ENCODE measurements around the gene SLC38A3. TPM values are rescaled to one million over a fixed set of nuclear protein-coding genes. Genes with fewer than 3 reads are reported as not detected.
"Not testable (repeated sequence)": the region's sequence is repeated elsewhere in the genome, so short reads cannot be mapped to it uniquely, and the experiment has no call there.

Gene SLC38A3
- total RNA-seq, 1 donor from 2014 or later = not detected

GRCh38 chr3:50210510-50211367 is 5.7 kb downstream of the SLC38A3 start:
- no peak for DNase-seq (ENCODE audit: low read depth)
- no peak overlapping the region for H3K4me3 ChIP-seq (ENCODE audit: low read depth, low read length)
- TF ChIP-seq CTCF (conservative IDR thresholded peaks at IDR 0.05; ENCODE audit: low read depth, low read length) = no peak

- not testable (repeated sequence) for H3K4me3 ChIP-seq (ENCODE audit: low read depth, low read length); DNase-seq (ENCODE audit: low read depth)
These were observed 6.3 kb downstream of the SLC38A3 start for GRCh38 chr3:50211368-50211717.

GRCh38 chr3:50211930-50212329 is 6.9 kb downstream of the SLC38A3 start:
- TF ChIP-seq CTCF (conservative IDR thresholded peaks at IDR 0.05; ENCODE audit: low read depth, low read length) = no peak
- no peak for DNase-seq (ENCODE audit: low read depth)
- H3K4me3 ChIP-seq (ENCODE audit: low read depth, low read length) = no peak overlapping the region

- no peak for DNase-seq (ENCODE audit: low read depth)
- no peak overlapping the region for H3K4me3 ChIP-seq (ENCODE audit: low read depth, low read length)
- TF ChIP-seq CTCF (conservative IDR thresholded peaks at IDR 0.05; ENCODE audit: low read depth, low read length) = no peak
These were observed 7.4 kb downstream of the SLC38A3 start for GRCh38 chr3:50212502-50212901.

GRCh38 chr3:50212971-50213370 is 7.9 kb downstream of the SLC38A3 start:
- H3K4me3 ChIP-seq (ENCODE audit: low read depth, low read length) = no peak overlapping the region
- DNase-seq (ENCODE audit: low read depth) = no peak
- no peak for TF ChIP-seq CTCF (conservative IDR thresholded peaks at IDR 0.05; ENCODE audit: low read depth, low read length)

GRCh38 chr3:50213373-50213772 is 8.3 kb downstream of the SLC38A3 start:
- no peak for DNase-seq (ENCODE audit: low read depth)
- TF ChIP-seq CTCF (conservative IDR thresholded peaks at IDR 0.05; ENCODE audit: low read depth, low read length) = no peak
- no peak overlapping the region for H3K4me3 ChIP-seq (ENCODE audit: low read depth, low read length)

- DNase-seq (ENCODE audit: low read depth) = no peak
- no peak for TF ChIP-seq CTCF (conservative IDR thresholded peaks at IDR 0.05; ENCODE audit: low read depth, low read length)
- no peak overlapping the region for H3K4me3 ChIP-seq (ENCODE audit: low read depth, low read length)
These were observed 9.8 kb downstream of the SLC38A3 start for GRCh38 chr3:50214824-50215223.
